ENCODE results near the gene WDR86. TPM values are rescaled to one million over a fixed set of nuclear protein-coding genes. Genes with fewer than 3 reads are reported as not detected.

WDR86 gene
- total and polyA plus RNA-seq, 2 of the 4 experiments (the other 2 are of a cell fraction), result not detected

GRCh38 chr7:151342811-151343210 is 67.0 kb downstream of the WDR86 start:
- CTCF ChIA-PET, result no interaction called here
- in situ Hi-C loops (cut with MboI; ENCODE audit: low sequenced_read_pairs), result no loop called here
- 66% methylated on average over 6 of the region's 8 CpGs; no CpG with 5 or more reads in 1 of the 2 experiments for WGBS, 2 experiments (ENCODE audit: extremely low coverage in 2 of 2, insufficient read length in 1 of 2)

More at GRCh38 chr7:151342811-151343210, 67.0 kb downstream of the WDR86 start:
- H3K36me3 ChIP-seq (ENCODE audit: control insufficient read depth, insufficient read depth, low read length), result peaks cover 16% of the 10 kb centered on the region
- H3K4me2 ChIP-seq (ENCODE audit: low read depth, low read length), result peak overlapping the region; percentile 93
- H3K18ac ChIP-seq (ENCODE audit: low read depth, low read length), result no peak overlapping the region
- H2BK120ac ChIP-seq (ENCODE audit: low read depth, low read length), result no peak overlapping the region
- no peak overlapping the region for H2BK20ac ChIP-seq (ENCODE audit: low read depth, low read length)
- dilution Hi-C loops (cut with HindIII; ENCODE audit: low sequenced_read_pairs, unreplicated experiment), result no loop called here
- H4K20me1 ChIP-seq (ENCODE audit: insufficient read depth, low read length), result no peaks in the 10 kb centered on the region; the same call in 1 of the 2 replicates
- no peak for DNase-seq
- no peak for ATAC-seq (ENCODE audit: low read depth)
- H2AK9ac ChIP-seq (replicated peaks; ENCODE audit: low read depth, low read length, poor library complexity), result no peak overlapping the region
- no peak overlapping the region for H3K56ac ChIP-seq (ENCODE audit: extremely low read depth, insufficient read depth, low read length)
- TF ChIP-seq MXI1 (IDR thresholded peaks at IDR 0.05; ENCODE audit: borderline replicate concordance, low read depth, low read length) (no peak), SMC3 (IDR thresholded peaks at IDR 0.05; ENCODE audit: low read depth, low read length) (no peak), RCOR1 (IDR thresholded peaks at IDR 0.05; ENCODE audit: insufficient replicate concordance, low read length) (no peak), FOS (IDR thresholded peaks at IDR 0.05; ENCODE audit: low read depth, low read length) (no peak), NFE2L2 (IDR thresholded peaks at IDR 0.05; ENCODE audit: low read depth, low read length) (no peak), BHLHE40 (IDR thresholded peaks at IDR 0.05; ENCODE audit: low read depth, low read length) (no peak), RFX5 (IDR thresholded peaks at IDR 0.05; ENCODE audit: low read depth, low read length) (no peak), USF2 (IDR thresholded peaks at IDR 0.05; ENCODE audit: low read depth, low read length) (no peak), ELK1 (IDR thresholded peaks at IDR 0.05; ENCODE audit: borderline replicate concordance, low read depth, low read length) (no peak), RAD21 (IDR thresholded peaks at IDR 0.05; ENCODE audit: low read length) (no peak), CTCF (conservative IDR thresholded peaks at IDR 0.05; ENCODE audit: low read depth, low read length) (no peak), MAFK (IDR thresholded peaks at IDR 0.05; ENCODE audit: low read depth, low read length) (no peak), POLR2A (IDR thresholded peaks at IDR 0.05; ENCODE audit: low read depth, low read length) (no peak), MAZ (IDR thresholded peaks at IDR 0.05; ENCODE audit: borderline replicate concordance, low read depth, low read length) (no peak), CHD1 (IDR thresholded peaks at IDR 0.05; ENCODE audit: low read depth, low read length) (no peak), CEBPB (IDR thresholded peaks at IDR 0.05; ENCODE audit: low read depth, low read length) (no peak)
- peak overlapping the region; percentile 81 for H3K9ac ChIP-seq (ENCODE audit: low read depth, low read length)
- no peak overlapping the region for H4K91ac ChIP-seq (ENCODE audit: insufficient read depth, low read depth, low read length)
- H4K8ac ChIP-seq (ENCODE audit: low read depth in 2 of 2, low read length in 2 of 2), result no peak overlapping the region
- no peak overlapping the region for H2AK5ac ChIP-seq (ENCODE audit: low read depth, low read length)
- H2BK5ac ChIP-seq (ENCODE audit: low read depth, low read length, poor library complexity, severe bottlenecking), result no peak overlapping the region
- H3K23ac ChIP-seq (ENCODE audit: low read depth, low read length), result 0 out of 2 replicates have a peak overlapping the region, but pooled peaks have one; percentile 46
- H3K79me1 ChIP-seq (ENCODE audit: low read depth in 1 of 2, low read length in 2 of 2), result peaks cover 14 to 26% of the 10 kb centered on the region in 2 experiments
- H3K14ac ChIP-seq (replicated peaks; ENCODE audit: low read depth, low read length), result no peak overlapping the region
- H2AFZ ChIP-seq (replicated peaks; ENCODE audit: low read length, poor library complexity), result no peak overlapping the region
- H3K4me3 ChIP-seq (ENCODE audit: insufficient read depth, low read depth, low read length), result peak overlapping the region; percentile 99
- BruUV-seq (replicated peaks), result no TSS peak
- peaks cover 3% of the 10 kb centered on the region; the same call in 1 of the 2 replicates for H3K9me3 ChIP-seq (ENCODE audit: control insufficient read depth, insufficient read depth, low read length)
- H4K5ac ChIP-seq (ENCODE audit: low read depth, low read length), result no peak overlapping the region
- H2BK15ac ChIP-seq (ENCODE audit: low read depth, low read length), result no peak overlapping the region
- intact Hi-C loops (cut with micrococcal nuclease), result loop anchor here (1.0 kb wide), 1 partner anchor 28 kb away; no protein-coding TSS in a partner anchor
- POLR2A ChIA-PET (ENCODE audit: unreplicated experiment), result interaction anchor here (0.9 kb wide), 1 partner anchor 34 kb away, joined by 3 read pairs; no protein-coding TSS in a partner anchor
- peak overlapping the region; percentile 5; the same call in 1 of the 2 replicates for H3K27ac ChIP-seq (ENCODE audit: insufficient read depth, low read length)
- no peak overlapping the region for H3K4ac ChIP-seq (ENCODE audit: low read depth, low read length)
- H3K27me3 ChIP-seq (ENCODE audit: control insufficient read depth, insufficient read depth, low read length), result no peaks in the 10 kb centered on the region; the same call in 1 of the 2 replicates
- peaks cover 3% of the 10 kb centered on the region for H3K4me1 ChIP-seq (ENCODE audit: control insufficient read depth, insufficient read depth, low read length)
- H3K9me1 ChIP-seq (ENCODE audit: insufficient read depth, low read length), result peaks cover 3% of the 10 kb centered on the region; the same call in 1 of the 2 replicates
